NCI-H2171 (cell line): ENCODE results near the gene KCNG3.
"Not testable (repeated sequence)": the region's sequence is repeated elsewhere in the genome, so short reads cannot be mapped to it uniquely, and the experiment has no call there.

Source experiments
- DNase-seq: peaks from one replicate; lab custom pipeline; 2025; lab: John Stamatoyannopoulos, UW

KCNG3 gene

DNA sequence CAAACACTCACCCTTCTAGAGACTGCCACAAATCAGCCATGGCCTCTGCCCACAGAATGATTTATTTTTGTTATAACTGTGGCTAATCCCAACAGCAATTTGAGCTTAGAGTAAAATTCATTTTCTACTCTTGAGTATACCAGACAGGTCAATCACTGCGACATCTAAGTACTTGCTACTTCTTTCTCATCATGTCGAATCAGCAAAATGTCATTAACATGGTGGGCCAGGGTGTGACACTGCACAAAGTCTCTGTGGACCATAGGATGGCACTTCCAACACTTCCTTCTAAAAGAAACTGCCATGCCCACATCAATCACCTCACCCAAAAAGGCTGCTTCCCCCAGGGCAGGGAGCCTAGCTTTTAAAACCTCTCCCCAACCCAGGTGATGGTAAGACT is 64.4 kb downstream of the KCNG3 start:
- no peak for DNase-seq

DNA sequence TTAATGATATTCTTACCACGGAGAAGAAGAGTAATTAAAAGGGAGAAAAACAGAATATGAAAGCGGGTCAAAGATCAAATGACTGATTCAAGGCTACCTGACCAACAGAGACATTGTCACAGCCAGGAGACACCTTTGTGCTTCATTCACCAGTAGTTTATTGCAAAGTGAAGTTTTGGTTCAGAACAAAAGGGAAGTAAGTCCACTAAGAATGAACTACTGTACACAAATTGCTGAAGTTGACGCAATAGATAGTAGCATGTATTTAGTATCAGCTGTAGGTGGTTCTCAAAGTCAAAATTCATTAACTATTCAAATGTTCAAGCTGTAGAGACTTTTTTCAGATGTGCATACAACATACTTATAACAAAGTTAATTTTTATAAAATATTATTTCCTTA is 68.1 kb downstream of the KCNG3 start:
- DNase-seq, result no peak

DNA sequence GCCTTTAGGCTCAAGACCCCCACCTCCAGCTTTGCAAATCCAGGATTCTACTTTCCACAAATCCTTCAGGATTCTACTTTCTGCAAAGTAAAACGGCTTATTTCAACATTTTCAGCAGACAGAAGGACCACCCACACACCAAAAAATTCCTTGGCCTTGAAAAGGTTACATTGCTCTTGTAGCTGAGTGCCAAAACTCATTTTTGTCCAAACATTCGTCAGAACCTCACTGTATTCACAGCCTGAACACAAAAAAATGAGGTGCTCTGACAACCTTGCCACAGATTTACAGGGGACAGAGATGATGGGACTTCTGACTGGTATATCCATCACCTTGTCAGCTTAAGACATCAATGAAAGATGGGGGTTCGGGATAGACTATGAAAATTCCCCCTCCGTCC is 69.7 kb downstream of the KCNG3 start:
- no peak for DNase-seq

DNA sequence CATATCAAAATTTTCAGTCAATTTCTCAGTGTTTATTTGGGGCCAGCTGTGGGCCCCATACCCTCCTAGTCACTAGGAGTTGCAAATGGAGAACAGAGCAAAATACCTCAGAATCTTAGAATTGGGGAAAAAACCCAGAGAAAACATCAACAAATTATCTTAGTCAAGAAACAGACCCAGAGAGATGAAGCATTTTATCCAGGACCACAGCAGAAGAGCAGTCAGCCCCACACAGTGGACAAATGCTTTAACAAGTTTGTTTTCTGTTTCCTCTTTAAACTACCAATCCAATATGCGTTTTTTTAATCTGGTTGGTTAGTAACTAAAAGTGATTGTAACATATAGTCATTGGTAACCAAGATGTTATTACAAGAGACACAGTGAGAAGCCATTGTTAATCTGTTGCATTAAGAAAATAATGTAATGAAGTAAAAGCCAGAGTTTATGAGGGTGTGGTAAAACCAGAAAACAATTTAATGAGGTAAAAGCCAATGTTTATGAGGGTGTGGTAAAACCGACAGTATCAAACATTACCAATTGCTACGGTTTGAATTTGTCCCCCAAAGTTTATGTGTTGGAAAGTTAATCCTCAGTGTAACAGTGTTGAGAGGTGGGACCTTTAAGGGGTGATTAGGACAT is 72.1 kb downstream of the KCNG3 start:
- no peak for DNase-seq

DNA sequence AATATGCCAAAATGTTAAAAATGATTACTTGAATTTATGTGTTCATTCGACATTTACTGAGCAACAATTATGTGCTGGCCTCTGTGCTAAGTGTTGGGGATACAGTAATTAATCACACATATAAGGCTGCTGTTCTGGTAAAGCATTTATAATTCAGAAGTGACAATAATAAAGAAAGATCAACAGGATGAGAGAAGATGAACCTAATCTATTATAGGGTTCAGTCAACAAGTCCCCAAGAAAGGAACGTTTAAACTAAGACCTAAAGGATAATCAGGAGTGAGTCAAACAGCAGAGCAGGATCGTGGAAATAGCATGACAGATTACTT is 72.7 kb downstream of the KCNG3 start:
- no peak for DNase-seq

DNA sequence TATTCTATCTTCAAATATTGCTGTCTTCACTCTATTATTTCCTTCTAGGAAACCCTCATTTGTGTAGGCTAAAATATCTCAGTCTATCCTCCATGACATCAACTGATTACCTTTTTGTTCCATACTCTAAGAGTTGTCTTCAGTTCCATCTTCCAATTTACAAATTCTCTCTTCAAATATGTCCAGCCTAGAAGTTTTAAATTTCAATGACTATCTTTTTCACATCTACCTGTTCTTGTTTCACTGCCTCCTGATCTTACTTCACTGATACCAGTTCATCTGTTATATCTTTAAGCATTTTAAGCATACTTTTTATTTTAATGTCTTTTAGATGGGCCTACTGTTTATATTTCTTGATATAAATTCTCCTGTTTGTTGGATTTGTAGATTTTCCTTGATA is 79.1 kb downstream of the KCNG3 start:
- no peak for DNase-seq

DNA sequence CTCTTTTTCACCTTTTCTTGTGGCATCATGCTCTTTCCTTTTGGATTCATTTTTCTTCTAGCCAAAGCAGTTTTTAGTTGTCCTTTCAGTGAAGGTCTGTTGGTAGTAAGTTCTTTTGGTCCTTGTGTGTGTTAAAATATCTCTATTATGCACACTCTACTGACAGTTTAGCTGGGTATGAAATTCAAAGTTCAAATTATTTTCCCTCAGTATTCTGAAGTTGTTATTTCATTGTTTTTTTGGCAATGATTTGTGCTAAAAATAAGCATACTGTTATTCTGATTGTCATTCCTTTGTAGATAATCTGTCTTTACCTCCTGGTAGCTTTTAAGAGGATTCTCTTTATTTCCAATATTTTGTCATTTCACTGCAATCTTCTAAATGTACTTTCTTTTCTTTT is 79.6 kb downstream of the KCNG3 start:
- DNase-seq, result no peak

DNA sequence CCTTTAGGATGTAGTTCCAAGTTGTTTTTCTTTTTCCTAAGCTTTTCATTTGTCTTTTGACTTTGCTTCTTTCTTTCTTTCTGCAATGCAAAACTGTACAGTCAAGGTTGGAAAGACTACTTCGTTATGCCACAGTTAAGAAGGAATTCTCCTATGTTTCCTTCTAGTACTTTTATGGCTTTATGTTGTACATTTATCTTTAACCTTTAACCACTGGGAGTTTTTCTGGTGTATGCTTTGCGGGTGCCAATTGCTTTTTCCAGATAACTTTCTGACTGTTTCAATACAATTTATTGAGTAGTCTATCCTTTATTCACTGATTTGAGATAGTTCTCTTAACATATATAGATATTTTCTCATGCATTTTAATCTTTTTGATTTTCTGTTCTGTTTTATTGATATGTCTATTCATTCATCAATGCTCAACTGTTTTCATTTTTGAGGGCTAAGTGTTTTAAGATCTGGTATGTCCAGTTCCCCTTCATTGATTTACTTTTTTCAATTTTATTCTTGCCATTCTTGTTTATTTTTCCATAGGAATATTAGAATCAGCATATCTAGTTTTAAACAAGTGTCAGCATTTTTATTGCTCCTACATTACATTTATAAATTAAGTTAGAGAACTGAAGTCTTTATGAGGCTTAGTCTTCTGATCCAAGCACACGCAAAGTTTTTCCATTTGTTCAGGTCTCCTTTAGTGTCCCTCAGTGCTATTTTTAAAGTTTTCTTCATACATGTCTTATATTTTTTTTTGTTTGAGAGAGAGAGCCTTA is 82.9 kb downstream of the KCNG3 start:
- no peak for DNase-seq

DNA sequence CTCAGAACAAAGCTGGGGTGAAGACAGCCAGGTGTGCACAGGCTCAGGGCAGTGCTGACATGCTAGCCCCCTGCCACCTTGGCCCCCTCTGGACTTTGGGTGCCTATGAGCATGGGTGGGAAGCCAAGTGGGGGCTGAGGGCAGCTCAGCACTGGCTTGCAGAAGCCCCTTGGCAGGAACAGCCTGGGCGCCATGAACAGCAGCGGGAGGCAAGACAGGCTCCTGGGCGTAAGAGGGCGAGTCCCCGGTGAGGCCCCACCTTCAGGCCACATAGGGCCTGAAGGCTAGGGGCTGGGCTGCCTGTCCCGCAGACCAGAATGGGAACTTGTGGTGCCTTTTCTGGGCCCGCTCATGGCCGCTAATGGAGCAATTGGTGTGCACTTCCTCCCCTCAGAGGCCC is 85.8 kb downstream of the KCNG3 start:
- DNase-seq, result no peak

DNA sequence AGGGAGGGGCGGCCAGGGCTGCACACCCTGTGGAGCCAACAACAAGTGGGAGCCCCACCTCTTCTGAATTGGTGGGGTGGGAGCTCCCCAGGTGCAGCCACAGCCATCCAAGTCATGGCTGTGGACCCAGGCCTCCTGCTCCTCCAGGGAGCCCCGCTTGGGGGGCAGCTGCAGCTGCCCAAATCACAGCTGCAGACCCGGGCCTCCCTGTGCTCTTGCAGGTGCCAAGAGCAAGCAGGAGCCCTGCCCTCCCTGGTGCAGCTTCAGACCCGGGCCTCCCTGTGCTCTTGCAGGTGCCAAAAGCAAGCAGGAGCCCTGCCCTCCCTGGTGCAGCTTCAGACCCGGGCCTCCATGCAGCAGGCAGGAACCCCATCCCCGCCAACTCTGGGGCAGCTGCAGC is 86.3 kb downstream of the KCNG3 start:
- DNase-seq, result no peak

DNA sequence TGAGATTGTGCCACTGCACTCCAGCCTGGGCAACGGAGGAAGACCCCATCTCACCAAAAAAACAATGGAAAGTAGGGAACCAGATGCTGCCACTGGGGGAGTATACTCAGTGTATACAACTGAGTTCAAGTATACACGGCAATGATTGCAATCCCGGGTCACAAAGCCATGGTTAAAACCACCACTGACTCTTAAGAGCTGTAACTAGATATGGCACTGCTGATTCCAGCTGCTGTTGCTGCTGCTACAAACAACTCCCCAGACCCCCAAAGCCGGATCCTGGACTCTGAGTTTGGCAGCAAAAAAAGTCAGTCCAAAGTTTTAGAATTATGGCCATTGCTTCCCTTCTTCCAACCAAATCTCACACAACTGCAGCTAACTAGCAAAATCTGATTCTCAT is 89.1 kb downstream of the KCNG3 start:
- no peak for DNase-seq

DNA sequence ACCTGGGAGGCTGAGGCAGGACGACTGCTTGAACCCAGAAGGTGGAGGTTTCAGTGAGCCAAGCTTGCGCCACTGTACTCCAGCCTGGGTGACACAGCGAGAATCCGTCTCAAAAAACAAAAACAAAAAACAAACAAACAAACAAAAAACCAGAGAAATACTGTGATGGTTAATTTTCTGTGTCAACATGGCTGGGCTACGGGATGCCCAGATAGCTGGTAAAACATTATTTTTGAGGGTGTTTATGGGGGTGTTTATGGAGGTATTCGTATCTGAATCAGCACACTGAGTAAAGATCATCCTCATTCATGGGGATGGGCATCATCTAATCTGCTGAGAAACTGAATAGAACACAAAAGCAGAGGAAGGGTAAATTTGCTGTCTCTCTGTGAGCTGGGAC is 92.0 kb downstream of the KCNG3 start:
- DNase-seq, result no peak

DNA sequence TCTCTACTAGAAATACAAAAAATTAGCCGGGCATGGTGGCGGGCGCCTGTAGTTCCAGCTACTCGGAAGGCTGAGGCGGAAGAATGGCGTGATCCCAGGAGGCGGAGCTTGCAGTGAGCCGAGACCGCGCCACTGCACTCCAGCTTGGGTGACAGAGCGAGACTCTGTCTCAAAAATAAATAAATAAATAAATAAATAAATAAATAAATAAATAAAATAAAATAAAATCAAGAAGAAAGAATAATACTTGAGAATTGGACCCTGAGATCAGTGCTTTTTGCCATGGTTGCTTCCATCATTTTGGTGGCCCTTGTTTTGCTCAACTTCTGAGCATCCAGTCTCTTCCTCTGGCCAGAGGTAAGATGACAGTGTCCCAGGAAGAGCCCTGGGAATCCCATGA is 95.7 kb downstream of the KCNG3 start:
- not testable (repeated sequence) for DNase-seq

DNA sequence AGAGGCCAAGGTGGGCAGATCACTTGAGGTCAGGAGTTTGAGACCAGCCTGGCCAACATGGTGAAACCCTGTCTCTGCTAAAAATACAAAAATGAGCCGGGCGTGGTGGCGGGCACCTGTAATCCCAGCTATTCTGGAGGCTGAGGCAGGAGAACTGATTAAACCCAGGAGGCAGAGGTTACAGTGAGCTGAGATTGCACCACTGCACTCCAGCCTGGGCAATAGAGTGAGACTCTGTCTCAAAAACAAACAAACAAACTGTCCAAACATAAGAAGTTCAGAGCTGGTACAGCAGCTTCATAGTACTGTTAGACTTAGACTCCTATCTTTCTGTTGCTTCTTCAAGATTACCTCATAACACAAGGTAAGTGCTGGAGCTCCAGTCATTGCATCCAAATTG is 100.5 kb downstream of the KCNG3 start:
- not testable (repeated sequence) for DNase-seq

DNA sequence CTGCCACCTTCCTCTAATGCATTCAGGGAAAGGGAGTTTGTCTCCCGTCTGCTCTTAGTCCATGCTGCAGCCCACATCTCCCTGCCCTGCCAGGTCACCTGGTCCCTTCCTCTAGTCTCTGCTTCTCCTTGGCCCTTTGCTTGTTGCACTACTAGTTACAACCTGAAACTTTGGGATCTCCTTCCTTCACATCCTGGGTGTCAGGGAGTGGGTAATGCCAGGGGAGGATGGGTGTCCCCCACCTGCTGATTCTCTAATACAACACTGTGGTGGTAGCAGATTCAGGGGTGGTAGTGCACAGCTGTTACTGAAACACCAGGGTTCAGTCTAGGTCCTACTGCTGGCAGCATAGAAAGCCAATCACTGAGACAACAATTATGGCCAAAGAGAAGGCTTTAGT is 101.6 kb downstream of the KCNG3 start:
- DNase-seq, result no peak
